GM19467 (cell line): Measurements from ENCODE around the gene LMOD2.

ENCODE experiments used
- ATAC-seq: cut with Tn5 transposase; IDR thresholded peaks from one replicate; pipeline ENCODE4 v1.9.1; 2021; ENCODE audit warnings: mild to moderate bottlenecking, moderate library complexity; ENCODE audit not compliant: unreplicated experiment

Gene LMOD2

DNA sequence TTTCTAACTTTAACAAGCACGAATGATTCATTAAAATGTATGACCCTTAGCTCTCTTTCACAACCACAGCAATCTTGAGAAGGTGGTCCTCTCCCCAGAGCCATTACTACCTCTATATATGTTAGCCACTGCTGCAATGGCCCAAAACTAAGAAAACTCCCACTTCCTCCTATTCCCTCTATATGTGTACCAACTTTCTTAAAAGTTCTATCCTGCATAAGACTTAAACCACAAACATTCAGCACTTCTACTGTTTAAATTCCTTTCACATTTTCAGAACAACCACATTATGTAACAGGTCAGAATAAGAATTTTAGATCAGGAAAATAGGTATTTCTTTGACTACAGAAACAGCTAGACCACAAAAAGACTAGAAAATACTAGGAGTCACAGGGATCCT lies 57.0 kb downstream of the LMOD2 start:
- ATAC-seq = no peak
